ENCODE data around the gene OLR1.

The OLR1 gene

GRCh38 chr12:10184261-10184843, 12.4 kb upstream of the OLR1 start:
- ChIA-PET CTCF (interaction anchor here (1.0 to 3.4 kb wide), 2 partner anchors 13 to 32 kb away, joined by 3 to 18 read pairs; partner anchors contain the start of gene OLR1), POLR2A (interaction anchor here (1.1 kb wide), 1 partner anchor 13 kb away, joined by 4 read pairs; the partner anchor contains the start of gene OLR1)
- DNase-seq (ENCODE audit: low read depth, low spot score) = peak; percentile 78
- TF ChIP-seq, protein P1, sequence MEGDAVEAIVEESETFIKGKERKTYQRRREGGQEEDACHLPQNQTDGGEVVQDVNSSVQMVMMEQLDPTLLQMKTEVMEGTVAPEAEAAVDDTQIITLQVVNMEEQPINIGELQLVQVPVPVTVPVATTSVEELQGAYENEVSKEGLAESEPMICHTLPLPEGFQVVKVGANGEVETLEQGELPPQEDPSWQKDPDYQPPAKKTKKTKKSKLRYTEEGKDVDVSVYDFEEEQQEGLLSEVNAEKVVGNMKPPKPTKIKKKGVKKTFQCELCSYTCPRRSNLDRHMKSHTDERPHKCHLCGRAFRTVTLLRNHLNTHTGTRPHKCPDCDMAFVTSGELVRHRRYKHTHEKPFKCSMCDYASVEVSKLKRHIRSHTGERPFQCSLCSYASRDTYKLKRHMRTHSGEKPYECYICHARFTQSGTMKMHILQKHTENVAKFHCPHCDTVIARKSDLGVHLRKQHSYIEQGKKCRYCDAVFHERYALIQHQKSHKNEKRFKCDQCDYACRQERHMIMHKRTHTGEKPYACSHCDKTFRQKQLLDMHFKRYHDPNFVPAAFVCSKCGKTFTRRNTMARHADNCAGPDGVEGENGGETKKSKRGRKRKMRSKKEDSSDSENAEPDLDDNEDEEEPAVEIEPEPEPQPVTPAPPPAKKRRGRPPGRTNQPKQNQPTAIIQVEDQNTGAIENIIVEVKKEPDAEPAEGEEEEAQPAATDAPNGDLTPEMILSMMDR (IDR thresholded peaks at IDR 0.05; ENCODE audit: insufficient read depth, low read length, missing control alignments) = no peak
- H3K4me3 ChIP-seq (ENCODE audit: low read depth, low read length) = no peak overlapping the region

- H3K4me3 ChIP-seq (ENCODE audit: low read depth, low read length) = no peak overlapping the region
- POLR2A ChIA-PET = interaction anchor here (0.5 kb wide), 1 partner anchor 31 kb away, joined by 3 read pairs; no protein-coding TSS in a partner anchor
- TF ChIP-seq, protein P1 (IDR thresholded peaks at IDR 0.05; ENCODE audit: insufficient read depth, low read length, missing control alignments) = no peak
- DNase-seq (ENCODE audit: low read depth, low spot score) = peak; percentile 84
- CTCF ChIA-PET = interaction anchor here (1.1 to 3.4 kb wide), 2 partner anchors 8 to 30 kb away, joined by 3 to 18 read pairs; no protein-coding TSS in a partner anchor
These were observed 10.6 kb upstream of the OLR1 start for GRCh38 chr12:10182354-10183049.

GRCh38 chr12:10179776-10180181, 7.8 kb upstream of the OLR1 start:
- DNase-seq (ENCODE audit: low read depth, low spot score) = no peak
- no peak overlapping the region for H3K4me3 ChIP-seq (ENCODE audit: low read depth, low read length)
- CTCF ChIA-PET = no interaction called here
- TF ChIP-seq, protein P1 (IDR thresholded peaks at IDR 0.05; ENCODE audit: insufficient read depth, low read length, missing control alignments) = no peak
- POLR2A ChIA-PET = no interaction called here

DNA sequence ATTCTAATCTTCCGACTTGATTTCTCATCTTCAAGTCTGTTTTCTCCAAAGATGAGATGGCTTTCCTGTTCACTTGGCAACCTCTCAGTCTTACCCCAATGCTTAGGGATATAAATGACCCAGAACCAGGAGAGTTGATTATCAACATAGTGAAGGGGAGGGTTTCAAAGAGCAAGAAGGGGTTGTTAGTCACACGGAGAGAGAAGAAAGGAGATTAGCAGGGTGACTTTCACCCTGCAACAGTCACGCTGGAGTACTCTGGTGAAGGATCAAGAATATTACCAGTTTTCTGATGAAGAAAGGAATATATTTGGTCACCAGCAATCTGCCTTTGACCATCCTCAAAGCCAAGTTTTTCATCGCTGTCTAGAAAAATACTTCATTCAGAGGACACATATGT, 6.9 kb upstream of the OLR1 start, which contains the start of gene TMEM52B:
Gene TMEM52B, plus strand, starts transcription at position 212 of the 400 bp plus-strand sequence. CDS start 543 bp downstream, outside the sequence.
- no peak for DNase-seq (ENCODE audit: low read depth, low spot score)
- POLR2A ChIA-PET = no interaction called here
- TF ChIP-seq, protein P1 (IDR thresholded peaks at IDR 0.05; ENCODE audit: insufficient read depth, low read length, missing control alignments) = no peak
- CTCF ChIA-PET = no interaction called here
- no peak within 1 kb of the TSS for H3K4me3 ChIP-seq (ENCODE audit: low read depth, low read length)

DNA sequence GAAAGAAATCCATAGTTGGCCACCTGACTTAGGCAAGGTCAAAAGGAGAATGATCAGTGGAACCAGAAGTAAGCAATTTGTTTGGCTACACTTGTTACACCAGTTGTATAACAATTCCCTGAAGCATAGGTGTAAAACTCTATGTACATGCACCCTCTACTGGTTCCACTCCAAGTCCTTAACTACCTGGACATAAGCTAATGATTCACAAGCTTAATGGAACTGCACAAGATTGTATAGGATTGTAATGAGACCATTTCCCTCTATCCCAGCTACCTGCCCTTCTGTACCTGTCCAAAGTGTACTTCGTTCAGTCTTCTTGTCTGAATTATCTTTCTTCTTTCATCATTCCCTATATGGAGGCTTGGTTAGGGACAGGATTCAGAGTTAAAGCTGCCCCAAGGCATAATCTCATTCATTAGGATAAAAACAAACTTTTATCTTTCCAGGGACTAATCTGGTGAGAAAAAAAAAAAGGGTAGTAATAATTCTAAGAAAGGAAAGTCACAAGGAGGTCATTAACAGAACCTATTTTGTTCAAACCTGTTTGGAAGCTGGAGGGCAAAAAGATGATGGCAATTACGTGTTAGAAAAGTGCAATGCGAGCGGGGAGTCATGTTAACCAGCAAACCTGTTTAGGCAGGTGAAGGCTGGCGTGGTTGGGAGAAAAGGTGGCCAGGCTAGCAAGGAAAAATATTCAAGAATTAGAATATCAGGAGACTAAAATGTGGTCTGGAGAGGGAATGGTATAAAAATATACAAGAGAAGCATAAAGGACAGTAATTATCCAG, 4.1 kb upstream of the OLR1 start:
- no peak overlapping the region for H3K4me3 ChIP-seq (ENCODE audit: low read depth, low read length)
- CTCF ChIA-PET = interaction anchor here (0.6 to 1.2 kb wide), 3 partner anchors 20 to 23 kb away, joined by 3 to 4 read pairs (median 3); no protein-coding TSS in a partner anchor
- no peak for DNase-seq (ENCODE audit: low read depth, low spot score)
- POLR2A ChIA-PET = no interaction called here
- TF ChIP-seq, protein P1 (IDR thresholded peaks at IDR 0.05; ENCODE audit: insufficient read depth, low read length, missing control alignments) = no peak

All from AG04449 (cell line).